Choroid plexus epithelial cell (primary cell): ENCODE results near the gene HLA-DPB1.

ENCODE experiments used
- DNase-seq: peaks from one replicate; pipeline ENCODE4 v3.0.0-alpha.2; 2010; ENCODE audit warnings: low read depth
- H3K4me3 ChIP-seq: 2 replicates; pipeline ENCODE4 v1.5.1; 2011; ENCODE audit warnings: low read depth, mild to moderate bottlenecking, control low read depth, low read length, moderate library complexity
- TF ChIP-seq, protein P1 (sequence below): conservative IDR thresholded peaks from 2 replicates; pipeline ENCODE4 v1.5.1; 2011; ENCODE audit warnings: low read depth, mild to moderate bottlenecking, control low read depth, inconsistent platforms, low read length, moderate library complexity

The HLA-DPB1 gene

GRCh38 chr6:33040157-33040556 lies 35.6 kb upstream of the HLA-DPB1 start:
- no peak overlapping the region for H3K4me3 ChIP-seq
- TF ChIP-seq, protein P1, sequence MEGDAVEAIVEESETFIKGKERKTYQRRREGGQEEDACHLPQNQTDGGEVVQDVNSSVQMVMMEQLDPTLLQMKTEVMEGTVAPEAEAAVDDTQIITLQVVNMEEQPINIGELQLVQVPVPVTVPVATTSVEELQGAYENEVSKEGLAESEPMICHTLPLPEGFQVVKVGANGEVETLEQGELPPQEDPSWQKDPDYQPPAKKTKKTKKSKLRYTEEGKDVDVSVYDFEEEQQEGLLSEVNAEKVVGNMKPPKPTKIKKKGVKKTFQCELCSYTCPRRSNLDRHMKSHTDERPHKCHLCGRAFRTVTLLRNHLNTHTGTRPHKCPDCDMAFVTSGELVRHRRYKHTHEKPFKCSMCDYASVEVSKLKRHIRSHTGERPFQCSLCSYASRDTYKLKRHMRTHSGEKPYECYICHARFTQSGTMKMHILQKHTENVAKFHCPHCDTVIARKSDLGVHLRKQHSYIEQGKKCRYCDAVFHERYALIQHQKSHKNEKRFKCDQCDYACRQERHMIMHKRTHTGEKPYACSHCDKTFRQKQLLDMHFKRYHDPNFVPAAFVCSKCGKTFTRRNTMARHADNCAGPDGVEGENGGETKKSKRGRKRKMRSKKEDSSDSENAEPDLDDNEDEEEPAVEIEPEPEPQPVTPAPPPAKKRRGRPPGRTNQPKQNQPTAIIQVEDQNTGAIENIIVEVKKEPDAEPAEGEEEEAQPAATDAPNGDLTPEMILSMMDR = no peak
- no peak for DNase-seq

- DNase-seq = no peak
- no peak overlapping the region for H3K4me3 ChIP-seq
- TF ChIP-seq, protein P1 = peak; percentile 39
These were observed 26.3 kb upstream of the HLA-DPB1 start for GRCh38 chr6:33049323-33050013.

DNA sequence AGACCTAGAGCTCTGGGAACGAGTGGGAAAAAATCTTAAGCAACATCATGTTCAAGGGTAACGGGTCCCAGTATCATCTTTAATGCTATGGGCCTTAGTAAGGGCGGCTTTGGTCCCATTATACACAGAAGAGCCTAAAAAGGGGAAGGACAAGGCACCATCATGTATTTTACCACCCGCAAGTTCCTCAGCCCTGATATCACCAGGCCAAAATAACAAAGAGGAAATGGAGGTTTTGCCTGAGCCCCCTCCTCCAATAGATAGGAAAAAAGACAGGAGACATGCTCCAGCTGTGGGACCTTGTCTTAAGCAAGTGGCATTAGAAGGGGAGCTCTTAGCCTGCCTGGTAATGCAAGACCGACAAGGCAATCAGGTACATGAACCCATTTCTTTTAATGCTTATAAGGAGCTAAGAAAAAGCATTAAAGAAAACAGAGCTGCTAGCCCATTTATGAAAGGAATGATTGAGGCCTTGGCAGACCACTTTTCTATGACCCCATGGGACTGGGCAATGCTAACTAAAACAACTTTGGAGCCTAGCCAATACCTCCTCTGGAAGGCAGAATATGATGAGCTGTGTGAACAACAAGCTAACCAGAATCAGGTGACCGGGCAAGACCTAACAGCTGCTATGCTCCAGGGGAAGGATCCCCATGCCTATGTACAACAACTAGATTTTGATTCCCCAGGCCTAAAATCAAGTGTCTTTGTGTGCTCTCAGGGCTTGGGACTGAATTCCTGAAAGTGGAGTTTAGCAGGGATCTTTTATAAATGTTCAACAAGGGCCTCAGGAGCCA lies 25.6 kb upstream of the HLA-DPB1 start:
- TF ChIP-seq, protein P1 = no peak
- DNase-seq = no peak
- H3K4me3 ChIP-seq = no peak overlapping the region

DNA sequence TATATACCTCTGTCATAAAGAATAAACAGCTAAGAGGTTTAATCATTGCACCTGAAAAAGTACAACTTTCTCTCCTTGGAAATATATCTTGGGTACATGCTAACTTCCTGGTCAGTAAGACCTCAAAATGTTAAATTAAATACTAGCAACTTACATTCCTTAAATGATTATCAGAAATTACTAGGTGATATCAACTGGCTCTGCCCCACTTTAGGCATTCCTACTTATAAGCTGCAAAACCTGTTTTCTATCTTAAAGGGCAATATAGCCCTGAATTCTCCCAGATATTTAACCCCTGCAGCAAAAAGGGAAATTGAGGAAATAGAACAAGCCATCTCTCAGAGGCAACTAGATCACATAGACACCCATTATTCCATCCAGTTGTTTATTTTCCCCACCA lies 23.2 kb upstream of the HLA-DPB1 start:
- TF ChIP-seq, protein P1 = no peak
- H3K4me3 ChIP-seq = no peak overlapping the region

DNA sequence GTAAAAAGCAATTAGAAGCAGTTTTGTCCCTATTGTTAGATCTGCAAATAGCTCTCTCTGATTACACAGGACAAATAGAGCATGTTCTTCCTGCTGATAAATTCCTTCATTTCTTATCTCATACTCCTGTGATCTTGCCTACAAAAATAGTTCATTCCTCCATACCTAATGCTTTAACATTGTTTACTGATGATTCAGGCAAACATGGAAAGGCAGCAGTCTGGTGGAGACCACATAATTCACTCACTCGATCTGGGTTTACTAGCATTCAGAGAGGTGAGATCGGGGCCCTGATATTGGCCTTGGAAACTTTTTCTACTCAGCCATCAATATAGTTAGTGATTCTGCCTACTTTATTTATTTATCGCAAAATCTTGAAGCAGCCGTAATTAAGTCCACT lies 22.6 kb upstream of the HLA-DPB1 start:
- peak; percentile 34 for DNase-seq
- no peak overlapping the region for H3K4me3 ChIP-seq
- TF ChIP-seq, protein P1 = no peak

More for the DNA sequence above, 23.2 kb upstream of the HLA-DPB1 start:
- no peak for DNase-seq

- DNase-seq = no peak
These were observed 18.3 kb upstream of the HLA-DPB1 start for GRCh38 chr6:33057222-33058150.

More at GRCh38 chr6:33057222-33058150, 18.3 kb upstream of the HLA-DPB1 start:
- H3K4me3 ChIP-seq = no peak overlapping the region
- TF ChIP-seq, protein P1 = no peak
